ENCODE results near the gene PWP1.

DNA sequence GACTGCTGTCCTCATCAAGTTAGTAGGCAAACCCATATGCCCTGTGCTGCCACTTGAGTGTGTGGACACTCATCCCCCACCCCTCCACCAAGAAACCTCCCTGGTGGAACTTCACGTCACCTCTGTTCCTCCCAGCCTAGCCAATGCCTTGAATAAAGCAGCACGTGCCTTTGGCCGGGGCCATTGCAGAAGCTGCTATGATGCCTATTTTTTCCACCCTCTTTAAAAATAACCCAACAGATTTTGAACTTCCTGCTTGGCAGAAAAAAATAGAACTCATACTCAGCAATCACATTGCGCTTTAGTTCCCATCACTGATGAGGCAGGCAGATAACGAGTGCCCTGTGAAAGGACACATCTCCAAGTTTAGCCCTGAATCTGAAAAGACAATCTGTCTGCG lies 23.1 kb upstream of the PWP1 start:
- TF ChIP-seq POLR2A (IDR thresholded peaks at IDR 0.05): no peak
- TF ChIP-seq, protein P1, sequence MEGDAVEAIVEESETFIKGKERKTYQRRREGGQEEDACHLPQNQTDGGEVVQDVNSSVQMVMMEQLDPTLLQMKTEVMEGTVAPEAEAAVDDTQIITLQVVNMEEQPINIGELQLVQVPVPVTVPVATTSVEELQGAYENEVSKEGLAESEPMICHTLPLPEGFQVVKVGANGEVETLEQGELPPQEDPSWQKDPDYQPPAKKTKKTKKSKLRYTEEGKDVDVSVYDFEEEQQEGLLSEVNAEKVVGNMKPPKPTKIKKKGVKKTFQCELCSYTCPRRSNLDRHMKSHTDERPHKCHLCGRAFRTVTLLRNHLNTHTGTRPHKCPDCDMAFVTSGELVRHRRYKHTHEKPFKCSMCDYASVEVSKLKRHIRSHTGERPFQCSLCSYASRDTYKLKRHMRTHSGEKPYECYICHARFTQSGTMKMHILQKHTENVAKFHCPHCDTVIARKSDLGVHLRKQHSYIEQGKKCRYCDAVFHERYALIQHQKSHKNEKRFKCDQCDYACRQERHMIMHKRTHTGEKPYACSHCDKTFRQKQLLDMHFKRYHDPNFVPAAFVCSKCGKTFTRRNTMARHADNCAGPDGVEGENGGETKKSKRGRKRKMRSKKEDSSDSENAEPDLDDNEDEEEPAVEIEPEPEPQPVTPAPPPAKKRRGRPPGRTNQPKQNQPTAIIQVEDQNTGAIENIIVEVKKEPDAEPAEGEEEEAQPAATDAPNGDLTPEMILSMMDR (IDR thresholded peaks at IDR 0.05): no peak
